Measurements from ENCODE around the gene ERFL.

ERFL gene

GRCh38 chr19:41902594-41902993, 25.7 kb downstream of the ERFL start:
- Histone ChIP-seq H3K79me2 (ENCODE audit: control insufficient read depth, insufficient read depth, low read length, unreplicated experiment) (no peaks in the 10 kb centered on the region), H3K27ac (ENCODE audit: low read depth, low read length) (no peak overlapping the region), H2AFZ (ENCODE audit: low read length, unreplicated experiment) (no peak overlapping the region), H3K4me3 (ENCODE audit: low read depth, low read length) (no peak overlapping the region), H3K27me3 (ENCODE audit: insufficient read depth, low read length) (no peaks in the 10 kb centered on the region), H3K4me1 (ENCODE audit: control insufficient read depth, insufficient read depth, low read length, unreplicated experiment) (no peaks in the 10 kb centered on the region), H3K36me3 (ENCODE audit: insufficient read depth, low read length) (no peaks in the 10 kb centered on the region)

- Histone ChIP-seq H3K79me2 (ENCODE audit: control insufficient read depth, insufficient read depth, low read length, unreplicated experiment) (no peaks in the 10 kb centered on the region), H3K36me3 (ENCODE audit: insufficient read depth, low read length) (no peaks in the 10 kb centered on the region), H3K4me1 (ENCODE audit: control insufficient read depth, insufficient read depth, low read length, unreplicated experiment) (no peaks in the 10 kb centered on the region), H3K4me3 (ENCODE audit: low read depth, low read length) (no peak overlapping the region), H3K27me3 (ENCODE audit: insufficient read depth, low read length) (no peaks in the 10 kb centered on the region), H3K27ac (ENCODE audit: low read depth, low read length) (no peak overlapping the region), H2AFZ (ENCODE audit: low read length, unreplicated experiment) (no peak overlapping the region)
Observed at GRCh38 chr19:41901707-41902360, 26.4 kb downstream of the ERFL start.

- no peaks in the 10 kb centered on the region for H3K27me3 ChIP-seq (ENCODE audit: insufficient read depth, low read length)
- no peak overlapping the region for H3K27ac ChIP-seq (ENCODE audit: low read depth, low read length)
- H3K36me3 ChIP-seq (ENCODE audit: insufficient read depth, low read length), result no peaks in the 10 kb centered on the region
- H3K4me1 ChIP-seq (ENCODE audit: control insufficient read depth, insufficient read depth, low read length, unreplicated experiment), result no peaks in the 10 kb centered on the region
- no peak overlapping the region for H2AFZ ChIP-seq (ENCODE audit: low read length, unreplicated experiment)
- no peak overlapping the region for H3K4me3 ChIP-seq (ENCODE audit: low read depth, low read length)
- H3K79me2 ChIP-seq (ENCODE audit: control insufficient read depth, insufficient read depth, low read length, unreplicated experiment), result no peaks in the 10 kb centered on the region
Observed at GRCh38 chr19:41898235-41898634, 30.0 kb downstream of the ERFL start.

- no peaks in the 10 kb centered on the region for H3K79me2 ChIP-seq (ENCODE audit: control insufficient read depth, insufficient read depth, low read length, unreplicated experiment)
- H2AFZ ChIP-seq (ENCODE audit: low read length, unreplicated experiment), result no peak overlapping the region
- no peaks in the 10 kb centered on the region for H3K4me1 ChIP-seq (ENCODE audit: control insufficient read depth, insufficient read depth, low read length, unreplicated experiment)
- H3K4me3 ChIP-seq (ENCODE audit: low read depth, low read length), result no peak overlapping the region
- H3K27me3 ChIP-seq (ENCODE audit: insufficient read depth, low read length), result no peaks in the 10 kb centered on the region
- no peaks in the 10 kb centered on the region for H3K36me3 ChIP-seq (ENCODE audit: insufficient read depth, low read length)
- H3K27ac ChIP-seq (ENCODE audit: low read depth, low read length), result no peak overlapping the region
Observed at GRCh38 chr19:41897820-41898219, 30.4 kb downstream of the ERFL start.

- Histone ChIP-seq H3K79me2 (ENCODE audit: control insufficient read depth, insufficient read depth, low read length, unreplicated experiment) (no peaks in the 10 kb centered on the region), H2AFZ (ENCODE audit: low read length, unreplicated experiment) (no peak overlapping the region), H3K36me3 (ENCODE audit: insufficient read depth, low read length) (no peaks in the 10 kb centered on the region), H3K27ac (ENCODE audit: low read depth, low read length) (no peak overlapping the region), H3K4me3 (ENCODE audit: low read depth, low read length) (no peak overlapping the region), H3K27me3 (ENCODE audit: insufficient read depth, low read length) (no peaks in the 10 kb centered on the region), H3K4me1 (ENCODE audit: control insufficient read depth, insufficient read depth, low read length, unreplicated experiment) (no peaks in the 10 kb centered on the region)
Observed at GRCh38 chr19:41897181-41897580, 31.1 kb downstream of the ERFL start.

GRCh38 chr19:41896581-41896942, 31.7 kb downstream of the ERFL start:
- Histone ChIP-seq H3K36me3 (ENCODE audit: insufficient read depth, low read length) (no peaks in the 10 kb centered on the region), H2AFZ (ENCODE audit: low read length, unreplicated experiment) (no peak overlapping the region), H3K4me1 (ENCODE audit: control insufficient read depth, insufficient read depth, low read length, unreplicated experiment) (no peaks in the 10 kb centered on the region), H3K79me2 (ENCODE audit: control insufficient read depth, insufficient read depth, low read length, unreplicated experiment) (no peaks in the 10 kb centered on the region), H3K27me3 (ENCODE audit: insufficient read depth, low read length) (no peaks in the 10 kb centered on the region), H3K27ac (ENCODE audit: low read depth, low read length) (no peak overlapping the region), H3K4me3 (ENCODE audit: low read depth, low read length) (no peak overlapping the region)

- H3K36me3 ChIP-seq (ENCODE audit: insufficient read depth, low read length), result no peaks in the 10 kb centered on the region
Observed at GRCh38 chr19:41895745-41896580, 32.3 kb downstream of the ERFL start.

GRCh38 chr19:41894350-41894749, 33.9 kb downstream of the ERFL start:
- Histone ChIP-seq H3K4me1 (ENCODE audit: control insufficient read depth, insufficient read depth, low read length, unreplicated experiment) (no peaks in the 10 kb centered on the region), H3K79me2 (ENCODE audit: control insufficient read depth, insufficient read depth, low read length, unreplicated experiment) (no peaks in the 10 kb centered on the region), H3K36me3 (ENCODE audit: insufficient read depth, low read length) (no peaks in the 10 kb centered on the region), H3K27me3 (ENCODE audit: insufficient read depth, low read length) (no peaks in the 10 kb centered on the region), H3K27ac (ENCODE audit: low read depth, low read length) (no peak overlapping the region), H3K4me3 (ENCODE audit: low read depth, low read length) (no peak overlapping the region), H2AFZ (ENCODE audit: low read length, unreplicated experiment) (no peak overlapping the region)

More at GRCh38 chr19:41895745-41896580, 32.3 kb downstream of the ERFL start:
- Histone ChIP-seq H2AFZ (ENCODE audit: low read length, unreplicated experiment) (no peak overlapping the region), H3K4me1 (ENCODE audit: control insufficient read depth, insufficient read depth, low read length, unreplicated experiment) (no peaks in the 10 kb centered on the region), H3K27ac (ENCODE audit: low read depth, low read length) (no peak overlapping the region), H3K79me2 (ENCODE audit: control insufficient read depth, insufficient read depth, low read length, unreplicated experiment) (no peaks in the 10 kb centered on the region), H3K4me3 (ENCODE audit: low read depth, low read length) (no peak overlapping the region), H3K27me3 (ENCODE audit: insufficient read depth, low read length) (no peaks in the 10 kb centered on the region)

GRCh38 chr19:41893899-41894298, 34.4 kb downstream of the ERFL start:
- Histone ChIP-seq H3K36me3 (ENCODE audit: insufficient read depth, low read length) (no peaks in the 10 kb centered on the region), H3K27ac (ENCODE audit: low read depth, low read length) (no peak overlapping the region), H3K4me3 (ENCODE audit: low read depth, low read length) (no peak overlapping the region), H3K79me2 (ENCODE audit: control insufficient read depth, insufficient read depth, low read length, unreplicated experiment) (no peaks in the 10 kb centered on the region), H3K27me3 (ENCODE audit: insufficient read depth, low read length) (no peaks in the 10 kb centered on the region), H3K4me1 (ENCODE audit: control insufficient read depth, insufficient read depth, low read length, unreplicated experiment) (no peaks in the 10 kb centered on the region), H2AFZ (ENCODE audit: low read length, unreplicated experiment) (no peak overlapping the region)

GRCh38 chr19:41892173-41892902, 35.9 kb downstream of the ERFL start:
- H3K4me3 ChIP-seq (ENCODE audit: low read depth, low read length), result no peak overlapping the region
- no peaks in the 10 kb centered on the region for H3K36me3 ChIP-seq (ENCODE audit: insufficient read depth, low read length)
- H3K4me1 ChIP-seq (ENCODE audit: control insufficient read depth, insufficient read depth, low read length, unreplicated experiment), result no peaks in the 10 kb centered on the region
- peaks cover 2% of the 10 kb centered on the region for H3K79me2 ChIP-seq (ENCODE audit: control insufficient read depth, insufficient read depth, low read length, unreplicated experiment)
- H2AFZ ChIP-seq (ENCODE audit: low read length, unreplicated experiment), result no peak overlapping the region
- H3K27me3 ChIP-seq (ENCODE audit: insufficient read depth, low read length), result no peaks in the 10 kb centered on the region
- no peak overlapping the region for H3K27ac ChIP-seq (ENCODE audit: low read depth, low read length)
